ENCODE measurements around the gene PPP1R1C. TPM values are rescaled to one million over a fixed set of nuclear protein-coding genes. Genes with fewer than 3 reads are reported as not detected.

Gene PPP1R1C
- total RNA-seq, 1 donor from 2014 or later: 0.52 TPM

DNA sequence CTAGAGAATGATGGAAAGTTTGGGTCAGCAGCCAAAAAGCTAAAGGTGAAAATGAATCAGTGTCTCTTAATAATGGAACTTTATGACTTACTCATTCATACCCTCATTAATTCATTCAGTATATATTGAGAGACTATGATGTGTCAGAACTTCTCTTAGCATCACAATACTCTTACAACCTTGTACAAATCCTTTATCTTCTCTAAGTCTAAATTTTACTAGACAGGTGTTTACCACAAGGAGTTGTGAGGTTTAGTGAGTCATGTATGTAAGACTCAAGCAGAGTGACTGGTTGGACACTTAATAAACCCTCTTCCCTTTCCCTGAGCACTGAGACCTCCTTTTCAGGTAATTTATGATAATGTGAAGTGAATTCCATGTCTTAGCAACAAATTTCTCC, 129.6 kb downstream of the PPP1R1C start:
- no peak overlapping the region for H3K4me3 Mint-ChIP-seq (ENCODE audit: unreplicated experiment)
- H3K36me3 Mint-ChIP-seq (ENCODE audit: low read depth): no peaks in the 10 kb centered on the region
- no peaks in the 10 kb centered on the region for H3K27me3 Mint-ChIP-seq (ENCODE audit: low read depth)
- H3K9me3 Mint-ChIP-seq (ENCODE audit: low read depth): no peaks in the 10 kb centered on the region
- no peaks in the 10 kb centered on the region for H3K4me1 Mint-ChIP-seq (ENCODE audit: low read depth)
- TF ChIP-seq, protein P1, sequence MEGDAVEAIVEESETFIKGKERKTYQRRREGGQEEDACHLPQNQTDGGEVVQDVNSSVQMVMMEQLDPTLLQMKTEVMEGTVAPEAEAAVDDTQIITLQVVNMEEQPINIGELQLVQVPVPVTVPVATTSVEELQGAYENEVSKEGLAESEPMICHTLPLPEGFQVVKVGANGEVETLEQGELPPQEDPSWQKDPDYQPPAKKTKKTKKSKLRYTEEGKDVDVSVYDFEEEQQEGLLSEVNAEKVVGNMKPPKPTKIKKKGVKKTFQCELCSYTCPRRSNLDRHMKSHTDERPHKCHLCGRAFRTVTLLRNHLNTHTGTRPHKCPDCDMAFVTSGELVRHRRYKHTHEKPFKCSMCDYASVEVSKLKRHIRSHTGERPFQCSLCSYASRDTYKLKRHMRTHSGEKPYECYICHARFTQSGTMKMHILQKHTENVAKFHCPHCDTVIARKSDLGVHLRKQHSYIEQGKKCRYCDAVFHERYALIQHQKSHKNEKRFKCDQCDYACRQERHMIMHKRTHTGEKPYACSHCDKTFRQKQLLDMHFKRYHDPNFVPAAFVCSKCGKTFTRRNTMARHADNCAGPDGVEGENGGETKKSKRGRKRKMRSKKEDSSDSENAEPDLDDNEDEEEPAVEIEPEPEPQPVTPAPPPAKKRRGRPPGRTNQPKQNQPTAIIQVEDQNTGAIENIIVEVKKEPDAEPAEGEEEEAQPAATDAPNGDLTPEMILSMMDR (IDR thresholded peaks at IDR 0.05): no peak
- no peak for DNase-seq (ENCODE audit: low spot score)
- H3K27ac Mint-ChIP-seq (ENCODE audit: unreplicated experiment): no peak overlapping the region

DNA sequence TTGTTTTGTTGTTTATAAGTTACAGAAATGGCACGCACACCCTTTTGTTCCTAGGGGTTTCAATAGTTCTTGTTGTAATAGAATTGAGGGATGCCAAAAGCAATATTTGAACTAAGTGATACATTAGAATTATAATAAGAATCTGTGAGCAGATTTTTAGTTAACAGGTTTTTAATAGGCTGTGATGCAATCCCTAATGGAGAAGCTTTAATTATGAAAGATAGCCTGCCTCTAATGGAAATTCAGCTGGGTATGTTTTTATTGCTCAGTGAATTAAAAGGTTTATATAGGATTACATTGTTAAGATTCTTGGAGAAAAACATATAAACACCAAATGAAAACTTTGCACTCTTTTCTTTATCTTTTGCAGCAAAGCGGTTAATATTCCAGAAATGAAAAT, 131.1 kb downstream of the PPP1R1C start:
- Mint-ChIP-seq H3K36me3 (ENCODE audit: low read depth) (no peaks in the 10 kb centered on the region), H3K4me1 (ENCODE audit: low read depth) (no peaks in the 10 kb centered on the region), H3K27ac (ENCODE audit: unreplicated experiment) (no peak overlapping the region), H3K9me3 (ENCODE audit: low read depth) (no peaks in the 10 kb centered on the region), H3K27me3 (ENCODE audit: low read depth) (no peaks in the 10 kb centered on the region), H3K4me3 (ENCODE audit: unreplicated experiment) (no peak overlapping the region)
- TF ChIP-seq, protein P1 (IDR thresholded peaks at IDR 0.05): no peak
- DNase-seq (ENCODE audit: low spot score): no peak

DNA sequence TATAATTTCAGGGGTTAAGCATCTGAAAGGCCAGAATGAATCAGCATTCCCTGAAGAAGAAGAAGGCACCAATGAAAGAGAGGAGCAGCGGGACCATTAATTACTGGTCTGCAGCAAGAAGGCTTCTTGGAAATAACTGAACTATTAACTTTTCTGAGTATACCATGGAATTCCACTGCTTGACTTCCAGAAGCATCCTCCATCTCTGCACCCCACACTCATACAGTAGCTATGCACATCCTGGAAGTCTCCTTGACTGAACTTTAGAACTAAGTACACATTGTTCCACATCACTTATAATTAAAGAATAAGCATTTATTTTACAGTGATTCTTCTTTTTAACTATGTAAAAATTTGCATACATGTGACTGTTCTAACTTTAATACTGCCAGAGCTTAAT, 131.5 kb downstream of the PPP1R1C start:
- DNase-seq (ENCODE audit: low spot score): no peak
- TF ChIP-seq, protein P1 (IDR thresholded peaks at IDR 0.05): no peak
- Mint-ChIP-seq H3K27me3 (ENCODE audit: low read depth) (no peaks in the 10 kb centered on the region), H3K9me3 (ENCODE audit: low read depth) (no peaks in the 10 kb centered on the region), H3K27ac (ENCODE audit: unreplicated experiment) (no peak overlapping the region), H3K4me3 (ENCODE audit: unreplicated experiment) (no peak overlapping the region), H3K4me1 (ENCODE audit: low read depth) (no peaks in the 10 kb centered on the region), H3K36me3 (ENCODE audit: low read depth) (no peaks in the 10 kb centered on the region)

DNA sequence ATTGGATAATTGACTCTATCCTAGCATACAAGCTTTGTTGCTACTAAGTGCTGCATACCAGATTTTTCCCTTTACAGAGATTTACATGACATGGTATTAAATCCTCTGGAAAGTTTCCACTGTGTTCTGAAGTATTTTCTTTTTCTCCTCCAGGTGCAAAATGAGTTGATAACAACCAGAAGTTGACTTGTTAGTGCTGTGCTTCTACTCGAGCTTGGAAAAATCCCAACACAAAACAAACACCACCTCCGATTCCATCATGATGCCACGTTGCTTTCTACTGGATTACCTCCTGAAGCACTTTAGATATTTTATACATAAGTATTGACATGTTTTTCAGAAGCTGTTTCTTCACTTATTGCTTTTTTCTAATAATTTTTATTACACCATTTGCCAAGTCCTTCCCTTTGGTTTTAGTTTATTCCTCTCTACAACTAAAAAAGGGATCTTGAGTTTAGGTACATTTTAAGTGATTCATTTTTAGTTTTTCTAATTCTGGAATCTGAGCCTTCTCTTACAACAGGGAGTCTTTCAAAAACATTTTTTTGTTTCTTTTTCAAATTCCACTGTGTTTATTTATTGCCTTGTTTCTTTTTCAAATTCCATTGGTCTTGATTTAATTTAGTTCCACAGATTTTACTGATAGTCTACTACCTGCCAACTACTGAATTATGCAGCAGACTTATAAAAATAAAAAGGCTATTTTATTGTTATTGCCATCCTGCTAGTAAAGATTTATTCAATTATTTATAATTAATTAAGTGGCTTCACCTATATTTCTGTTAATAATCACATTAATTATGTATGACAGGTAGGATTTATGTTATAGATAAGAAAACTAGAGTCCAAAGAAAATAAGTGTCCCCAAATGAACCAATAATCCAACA, 143.4 kb downstream of the PPP1R1C start:
- H3K4me1 Mint-ChIP-seq (ENCODE audit: low read depth): peaks cover 47% of the 10 kb centered on the region
- H3K4me3 Mint-ChIP-seq (ENCODE audit: unreplicated experiment): peak overlapping the region; percentile 33
- no peaks in the 10 kb centered on the region for H3K27me3 Mint-ChIP-seq (ENCODE audit: low read depth)
- no peaks in the 10 kb centered on the region for H3K36me3 Mint-ChIP-seq (ENCODE audit: low read depth)
- DNase-seq (ENCODE audit: low spot score): no peak
- TF ChIP-seq, protein P1 (IDR thresholded peaks at IDR 0.05): no peak
- H3K9me3 Mint-ChIP-seq (ENCODE audit: low read depth): peaks cover 5% of the 10 kb centered on the region
- H3K27ac Mint-ChIP-seq (ENCODE audit: unreplicated experiment): peak overlapping the region; percentile 66

DNA sequence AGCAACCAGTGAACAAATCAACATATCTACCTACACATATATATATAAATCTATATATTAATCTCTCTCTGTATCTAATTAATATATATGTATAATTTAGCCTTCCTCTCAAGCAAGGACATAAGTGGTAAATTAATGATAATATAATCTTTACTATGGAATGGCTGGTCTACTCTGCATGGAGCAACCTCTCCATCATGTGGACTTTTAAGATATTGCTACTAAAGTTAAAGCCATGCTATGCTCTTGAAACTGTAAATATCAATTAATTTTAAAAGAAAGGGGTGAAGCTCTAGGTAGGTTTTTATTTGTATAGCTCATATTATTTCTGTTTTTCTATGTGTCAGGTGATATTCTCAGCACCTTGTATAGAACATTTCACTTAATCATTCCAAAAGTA, 147.0 kb downstream of the PPP1R1C start:
- Mint-ChIP-seq H3K4me1 (ENCODE audit: low read depth) (peaks cover 54% of the 10 kb centered on the region), H3K36me3 (ENCODE audit: low read depth) (no peaks in the 10 kb centered on the region), H3K27ac (ENCODE audit: unreplicated experiment) (no peak overlapping the region), H3K9me3 (ENCODE audit: low read depth) (no peaks in the 10 kb centered on the region), H3K4me3 (ENCODE audit: unreplicated experiment) (no peak overlapping the region), H3K27me3 (ENCODE audit: low read depth) (no peaks in the 10 kb centered on the region)
- TF ChIP-seq, protein P1 (IDR thresholded peaks at IDR 0.05): peak; percentile 81
- no peak for DNase-seq (ENCODE audit: low spot score)
